GM12872 (cell line): ENCODE measurements around the gene PGBD5.

ENCODE experiments used
- TF ChIP-seq, protein P1 (sequence below): IDR thresholded peaks from 3 replicates; pipeline ENCODE4 v1.5.1; 2011; ENCODE audit warnings: low read depth, mild to moderate bottlenecking, low read length, moderate library complexity; ENCODE audit not compliant: insufficient read depth

Gene PGBD5

DNA sequence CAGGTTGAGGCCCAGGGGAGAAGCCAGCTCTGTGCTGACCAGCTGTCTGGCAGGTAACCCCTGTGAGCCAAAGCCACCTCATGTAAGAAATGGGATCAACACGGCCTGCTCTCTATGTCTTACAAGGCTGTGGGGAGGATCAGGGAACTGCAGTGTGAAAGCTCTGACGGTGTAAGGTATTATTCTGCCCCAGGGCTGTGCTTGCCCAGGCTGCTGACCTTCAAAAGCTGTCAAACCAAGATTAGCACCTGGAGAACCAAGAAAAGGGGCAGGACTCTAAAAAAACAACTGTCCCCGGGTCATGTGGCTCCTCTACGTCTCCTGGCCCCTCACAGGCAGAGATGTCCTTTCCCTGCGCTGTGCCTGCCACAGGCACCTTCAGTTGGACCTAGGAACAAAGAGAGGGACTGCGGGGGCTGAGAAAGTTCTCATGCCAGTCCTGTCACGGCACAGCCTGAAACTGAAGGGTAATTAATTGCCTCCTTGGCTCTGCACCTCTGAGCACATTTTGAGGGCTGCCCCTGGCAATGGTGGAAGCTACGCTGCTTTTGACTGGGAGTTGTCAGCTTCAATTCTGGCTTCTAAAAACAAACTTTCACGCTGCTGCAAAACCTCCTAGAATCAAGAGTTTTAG is 77.6 kb downstream of the PGBD5 start:
- TF ChIP-seq, protein P1, sequence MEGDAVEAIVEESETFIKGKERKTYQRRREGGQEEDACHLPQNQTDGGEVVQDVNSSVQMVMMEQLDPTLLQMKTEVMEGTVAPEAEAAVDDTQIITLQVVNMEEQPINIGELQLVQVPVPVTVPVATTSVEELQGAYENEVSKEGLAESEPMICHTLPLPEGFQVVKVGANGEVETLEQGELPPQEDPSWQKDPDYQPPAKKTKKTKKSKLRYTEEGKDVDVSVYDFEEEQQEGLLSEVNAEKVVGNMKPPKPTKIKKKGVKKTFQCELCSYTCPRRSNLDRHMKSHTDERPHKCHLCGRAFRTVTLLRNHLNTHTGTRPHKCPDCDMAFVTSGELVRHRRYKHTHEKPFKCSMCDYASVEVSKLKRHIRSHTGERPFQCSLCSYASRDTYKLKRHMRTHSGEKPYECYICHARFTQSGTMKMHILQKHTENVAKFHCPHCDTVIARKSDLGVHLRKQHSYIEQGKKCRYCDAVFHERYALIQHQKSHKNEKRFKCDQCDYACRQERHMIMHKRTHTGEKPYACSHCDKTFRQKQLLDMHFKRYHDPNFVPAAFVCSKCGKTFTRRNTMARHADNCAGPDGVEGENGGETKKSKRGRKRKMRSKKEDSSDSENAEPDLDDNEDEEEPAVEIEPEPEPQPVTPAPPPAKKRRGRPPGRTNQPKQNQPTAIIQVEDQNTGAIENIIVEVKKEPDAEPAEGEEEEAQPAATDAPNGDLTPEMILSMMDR, result no peak

DNA sequence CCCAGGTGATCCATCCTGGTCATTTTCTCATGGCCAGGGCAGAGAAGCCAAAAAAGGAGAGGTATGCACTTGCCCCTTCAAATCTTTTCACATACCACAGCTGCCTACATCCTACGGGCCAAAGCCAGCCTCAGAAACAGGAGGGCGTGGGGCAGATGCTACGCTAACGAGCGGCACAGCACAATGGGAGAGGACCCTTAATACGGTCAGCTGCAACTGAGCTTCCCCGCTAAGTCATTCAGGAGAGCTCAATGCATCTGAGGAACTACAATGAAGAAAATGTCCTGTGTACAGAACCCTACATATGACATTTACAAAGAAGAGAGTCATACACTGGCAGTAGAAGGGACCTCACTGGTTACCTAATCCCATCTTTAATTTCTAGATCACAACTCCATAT is 78.2 kb downstream of the PGBD5 start:
- TF ChIP-seq, protein P1, result no peak

DNA sequence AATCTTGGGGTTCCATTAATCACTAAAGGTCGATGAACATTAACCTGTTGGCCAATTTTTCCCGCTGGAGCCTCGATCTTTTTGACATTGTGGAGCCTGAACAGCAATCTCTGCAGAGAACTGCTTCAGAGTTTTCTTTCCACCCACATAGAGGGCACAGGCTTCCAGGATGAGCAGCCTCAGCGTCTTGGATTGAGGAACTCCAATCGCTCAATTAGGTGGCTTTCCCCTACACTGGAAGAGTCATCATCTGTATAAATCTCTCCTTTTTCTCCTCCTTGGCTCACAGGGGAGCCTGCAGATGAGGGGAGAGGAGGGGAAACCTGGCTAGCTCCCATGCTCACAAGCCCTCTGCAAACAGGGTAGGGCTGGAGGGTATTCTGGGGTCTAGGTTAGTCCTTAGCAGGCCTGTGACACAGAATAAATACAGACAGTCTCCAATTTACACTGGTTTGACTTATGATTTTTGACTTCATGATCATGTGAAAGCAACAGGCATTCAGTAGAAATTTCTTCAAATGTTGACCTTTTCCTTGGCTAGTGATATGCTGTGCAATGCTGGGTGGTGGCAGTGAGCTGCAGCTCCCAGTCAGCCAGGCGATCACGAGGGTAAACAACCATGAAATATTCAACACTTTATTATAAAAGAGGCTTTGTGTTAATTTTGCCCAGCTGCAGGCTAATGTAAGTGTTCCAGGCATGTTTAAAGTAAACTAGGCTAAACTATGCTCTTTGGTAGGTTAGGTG is 80.8 kb downstream of the PGBD5 start:
- TF ChIP-seq, protein P1, result no peak

DNA sequence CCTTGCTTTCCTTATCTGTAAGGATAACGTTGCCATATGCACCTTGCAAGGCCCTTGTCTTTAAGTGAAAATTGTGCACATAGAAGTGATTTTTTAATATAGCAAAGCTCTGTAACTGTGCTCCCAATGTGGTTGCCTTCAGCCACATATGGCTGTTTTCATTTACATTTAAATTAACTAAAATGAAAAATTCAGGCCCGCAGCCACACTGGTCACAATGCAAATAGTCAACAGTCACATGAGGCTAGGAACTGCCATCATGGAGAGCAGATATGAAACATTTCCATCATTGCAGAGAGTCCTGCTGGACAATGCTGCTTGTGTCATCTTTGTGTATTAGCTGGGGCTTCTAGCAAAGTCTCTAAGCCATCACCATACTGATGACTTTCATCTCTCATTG is 83.4 kb downstream of the PGBD5 start:
- TF ChIP-seq, protein P1, result no peak

DNA sequence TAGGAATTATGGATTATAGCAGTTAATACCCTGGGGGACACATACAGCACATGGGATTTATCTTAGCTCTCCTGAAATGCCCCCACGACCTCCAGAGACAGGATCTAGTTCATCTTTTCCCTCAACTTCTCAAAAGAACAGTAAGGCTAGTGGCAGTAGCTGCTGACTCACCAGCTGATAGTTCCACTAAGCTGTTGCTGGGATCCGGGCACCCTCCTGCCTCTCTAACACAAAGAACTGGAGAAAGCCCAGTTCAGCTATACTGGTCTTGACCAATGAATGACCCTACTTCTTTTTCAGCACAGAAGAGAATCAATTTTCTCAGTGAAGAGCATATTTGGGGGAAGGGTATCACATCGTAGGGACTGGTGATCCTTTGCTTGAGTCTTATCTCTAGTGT is 84.1 kb downstream of the PGBD5 start:
- TF ChIP-seq, protein P1, result no peak

DNA sequence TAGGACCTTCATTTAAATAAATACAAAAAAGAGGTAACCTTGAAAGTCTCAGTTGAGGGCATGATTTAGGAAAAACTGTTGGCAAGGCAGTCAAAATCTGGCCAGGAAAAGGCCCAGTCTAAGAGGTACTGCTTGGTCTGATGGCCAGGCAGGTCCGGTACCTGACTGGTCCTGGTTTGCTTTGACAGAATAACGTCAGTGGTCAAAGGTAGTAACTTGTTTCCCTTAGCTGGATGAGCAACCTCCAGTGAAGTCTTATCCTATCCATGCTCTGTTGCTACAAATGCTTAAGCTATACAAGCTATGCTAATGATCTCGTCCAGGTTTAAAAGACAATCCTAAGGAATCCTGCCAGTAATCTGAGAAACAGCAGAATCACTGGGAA is 85.0 kb downstream of the PGBD5 start:
- TF ChIP-seq, protein P1, result no peak

DNA sequence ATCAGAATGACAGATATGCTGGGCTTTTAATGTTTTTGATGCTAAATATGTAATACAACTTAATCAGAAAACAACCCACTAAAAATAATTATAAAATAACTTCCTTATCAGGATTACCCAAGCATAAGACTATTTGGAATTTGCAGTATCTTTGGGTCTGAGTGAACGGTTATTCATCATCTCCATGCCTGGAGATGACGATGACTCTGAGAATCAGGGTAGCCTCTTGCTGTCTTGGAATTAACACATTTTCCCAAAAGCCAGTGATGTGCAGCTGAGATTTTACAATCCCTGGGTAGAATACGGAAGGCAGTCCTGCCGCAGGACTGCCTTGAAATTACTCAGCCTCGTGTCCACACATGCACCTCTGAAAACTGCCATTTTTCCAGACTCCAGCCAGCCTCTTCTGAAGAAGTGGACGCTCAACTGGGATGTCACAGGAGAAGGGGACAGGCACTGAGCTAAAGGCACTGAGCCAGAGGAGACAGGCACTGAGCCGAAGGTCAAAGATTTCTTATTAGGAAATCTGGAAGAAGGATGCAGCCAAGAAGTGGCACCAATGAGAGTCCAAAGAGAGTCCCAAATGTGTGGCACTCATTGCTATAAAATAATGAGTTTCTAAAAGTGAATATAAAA is 85.5 kb downstream of the PGBD5 start:
- TF ChIP-seq, protein P1, result no peak
